HEK293T (cell line): ENCODE data around the gene DOCK3.
"Not testable (repeated sequence)": the region's sequence is repeated elsewhere in the genome, so short reads cannot be mapped to it uniquely, and the experiment has no call there.

Experiments used
- CTCF ChIA-PET: fragments of 350-600 bp; formaldehyde crosslinking; extraction: SDS; loops from one replicate; lab custom pipeline; 2021; ENCODE audit warnings: antibody characterized with exemption, inconsistent platforms; lab: Yijun Ruan, JAX
- POLR2A ChIA-PET: fragments of 350-600 bp; formaldehyde crosslinking; extraction: SDS; loops from one replicate; lab custom pipeline; 2020; ENCODE audit warnings: antibody characterized with exemption, inconsistent platforms; lab: Yijun Ruan, JAX
- DNase-seq: peaks from one replicate; pipeline ENCODE4 v3.0.0; 2012; ENCODE audit warnings: mixed read lengths; ENCODE audit errors: extremely low spot score
- ARNT ChIP-seq: fragments of 450-650 bp; IDR thresholded peaks from 2 replicates; pipeline ENCODE4 v1.6.1; 2017; ENCODE audit warnings: mild to moderate bottlenecking
- BHLHE40 ChIP-seq: fragments of 450-650 bp; IDR thresholded peaks from 2 replicates; pipeline ENCODE4 v1.6.1; 2016; ENCODE audit warnings: mild to moderate bottlenecking, moderate library complexity, borderline replicate concordance
- CTBP1 ChIP-seq: fragments of 450-650 bp; IDR thresholded peaks from 2 replicates; pipeline ENCODE4 v1.6.1; 2016; ENCODE audit warnings: borderline replicate concordance
- ELF4 ChIP-seq: fragments of 450-650 bp; IDR thresholded peaks from 2 replicates; pipeline ENCODE4 v1.6.1; 2017; ENCODE audit warnings: antibody characterized with exemption
- FOXA1 ChIP-seq: fragments of 450-650 bp; IDR thresholded peaks from 2 replicates; pipeline ENCODE4 v1.6.1; 2016; ENCODE audit warnings: mild to moderate bottlenecking
- FOXK2 ChIP-seq: fragments of 450-650 bp; IDR thresholded peaks from 2 replicates; pipeline ENCODE4 v1.6.1; 2016; ENCODE audit warnings: mild to moderate bottlenecking
- FOXM1 ChIP-seq: fragments of 450-650 bp; IDR thresholded peaks from 2 replicates; pipeline ENCODE4 v1.6.1; 2017; ENCODE audit warnings: mild to moderate bottlenecking, borderline replicate concordance
- HDGF ChIP-seq: fragments of 450-650 bp; IDR thresholded peaks from 2 replicates; pipeline ENCODE4 v1.6.1; 2017; ENCODE audit warnings: antibody characterized with exemption, borderline replicate concordance
- L3MBTL2 ChIP-seq: fragments of 450-650 bp; conservative IDR thresholded peaks from 2 replicates; pipeline ENCODE4 v1.6.1; 2016; ENCODE audit warnings: mild to moderate bottlenecking
- LEF1 ChIP-seq: fragments of 450-650 bp; IDR thresholded peaks from 2 replicates; pipeline ENCODE4 v1.6.1; 2017; ENCODE audit warnings: mild to moderate bottlenecking, borderline replicate concordance
- NFRKB ChIP-seq: fragments of 450-650 bp; IDR thresholded peaks from 2 replicates; pipeline ENCODE4 v1.6.1; 2016; ENCODE audit warnings: mild to moderate bottlenecking, moderate library complexity
- SP1 ChIP-seq: fragments of 450-650 bp; IDR thresholded peaks from 2 replicates; pipeline ENCODE4 v1.6.1; 2017
- SUZ12 ChIP-seq: fragments of 450-650 bp; IDR thresholded peaks from 2 replicates; pipeline ENCODE4 v1.6.1; 2016; ENCODE audit warnings: mild to moderate bottlenecking
- TARDBP ChIP-seq: fragments of 450-650 bp; IDR thresholded peaks from 2 replicates; pipeline ENCODE4 v1.6.1; 2016
- ZNF384 ChIP-seq: fragments of 450-650 bp; IDR thresholded peaks from 2 replicates; pipeline ENCODE4 v1.6.1; 2016
- TF ChIP-seq, protein P1 (sequence below): fragments of 450-650 bp; IDR thresholded peaks from 2 replicates; pipeline ENCODE4 v1.6.1; 2016

DOCK3 gene

GRCh38 chr3:50883755-50884154 lies 209.0 kb downstream of the DOCK3 start:
- no peak for TF ChIP-seq NFRKB
- TF ChIP-seq FOXA1, result no peak
- TF ChIP-seq ELF4, result no peak
- TF ChIP-seq ZNF384, result no peak
- no peak for TF ChIP-seq FOXK2
- TF ChIP-seq, protein P1, sequence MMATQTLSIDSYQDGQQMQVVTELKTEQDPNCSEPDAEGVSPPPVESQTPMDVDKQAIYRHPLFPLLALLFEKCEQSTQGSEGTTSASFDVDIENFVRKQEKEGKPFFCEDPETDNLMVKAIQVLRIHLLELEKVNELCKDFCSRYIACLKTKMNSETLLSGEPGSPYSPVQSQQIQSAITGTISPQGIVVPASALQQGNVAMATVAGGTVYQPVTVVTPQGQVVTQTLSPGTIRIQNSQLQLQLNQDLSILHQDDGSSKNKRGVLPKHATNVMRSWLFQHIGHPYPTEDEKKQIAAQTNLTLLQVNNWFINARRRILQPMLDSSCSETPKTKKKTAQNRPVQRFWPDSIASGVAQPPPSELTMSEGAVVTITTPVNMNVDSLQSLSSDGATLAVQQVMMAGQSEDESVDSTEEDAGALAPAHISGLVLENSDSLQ, result no peak
- no peak for TF ChIP-seq BHLHE40
- TF ChIP-seq FOXM1, result no peak
- TF ChIP-seq TARDBP, result no peak
- ChIA-PET CTCF (no interaction called here), POLR2A (no interaction called here)

DNA sequence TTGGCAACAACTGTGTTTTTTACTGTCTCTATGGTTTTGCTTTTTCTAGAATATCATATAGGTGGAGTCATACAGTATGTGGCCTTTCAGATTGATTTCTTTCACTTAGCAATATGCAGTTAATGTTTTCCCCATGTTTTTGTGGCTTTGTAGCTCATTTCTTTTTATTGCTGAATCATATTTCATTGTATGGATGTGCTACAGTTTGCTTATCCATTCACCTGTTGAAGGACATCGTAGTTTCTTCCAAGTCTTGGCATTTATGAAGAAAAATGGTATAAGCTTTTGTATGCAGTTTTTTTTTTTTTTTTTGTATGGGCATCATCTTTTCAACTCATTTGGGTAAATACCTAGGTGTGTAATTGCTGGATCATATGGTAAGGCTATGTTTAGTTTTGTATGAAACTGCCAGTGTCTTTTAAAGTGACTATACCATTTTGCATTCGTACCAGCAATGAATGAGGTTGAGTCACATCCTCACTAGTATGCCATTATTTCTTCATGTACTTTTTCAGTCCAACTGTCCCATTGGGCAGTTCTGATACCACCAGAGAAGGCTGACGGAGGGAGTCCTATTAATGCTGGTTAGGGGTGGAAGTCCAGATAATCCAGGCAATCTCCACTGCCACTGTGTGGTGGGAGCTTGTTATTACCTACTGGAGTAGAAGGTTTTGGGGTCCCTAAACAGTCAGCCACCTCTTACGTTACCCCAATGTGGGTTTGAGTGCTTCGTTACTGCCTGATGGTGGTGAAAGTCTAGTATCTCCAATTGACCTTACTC lies 210.5 kb downstream of the DOCK3 start:
- ChIA-PET POLR2A (no interaction called here), CTCF (interaction anchor here (0.6 to 1.7 kb wide), 2 partner anchors 11 to 68 kb away, joined by 4 to 5 read pairs; no protein-coding TSS in a partner anchor)
- TF ChIP-seq ZNF384 (no peak), BHLHE40 (no peak), NFRKB (no peak), FOXM1 (no peak), FOXA1 (no peak), SP1 (no peak), LEF1 (no peak), FOXK2 (no peak), TARDBP (no peak), SUZ12 (no peak), ARNT (no peak), HDGF (no peak), L3MBTL2 (no peak), CTBP1 (no peak), ELF4 (no peak)
- TF ChIP-seq, protein P1, result no peak
- DNase-seq, result no peak

More at GRCh38 chr3:50883755-50884154, 209.0 kb downstream of the DOCK3 start:
- DNase-seq, result no peak

DNA sequence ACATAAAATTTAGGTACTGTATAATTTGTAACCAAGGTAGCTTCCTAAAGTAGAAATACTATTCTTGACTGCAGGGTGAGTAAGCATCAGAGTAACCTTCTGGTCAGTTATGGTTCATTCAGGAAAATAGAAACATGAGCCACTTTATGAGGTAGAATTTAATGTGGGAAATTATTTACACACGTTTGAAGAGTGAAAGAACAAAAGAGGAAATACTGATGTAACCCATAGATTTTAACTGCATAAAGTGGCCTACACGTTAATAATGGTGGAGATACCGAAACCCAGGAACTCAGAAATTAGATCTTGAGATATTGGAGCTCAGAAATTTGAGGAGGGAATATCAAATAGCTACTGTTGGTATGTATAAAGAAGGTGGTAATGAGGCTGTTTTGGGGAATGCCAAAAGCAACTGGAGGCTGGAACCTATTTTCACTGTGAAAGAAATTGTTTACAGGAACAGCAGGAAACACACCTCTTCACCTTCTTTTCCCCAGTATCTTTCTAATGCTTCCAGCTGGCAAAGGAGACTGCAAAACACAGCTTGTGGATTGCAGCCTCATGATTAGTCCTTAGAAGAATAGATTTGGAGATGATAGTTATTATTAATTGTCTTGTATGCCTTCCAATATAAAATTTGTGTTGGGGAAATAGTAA lies 216.1 kb downstream of the DOCK3 start:
- ChIA-PET POLR2A (no interaction called here), CTCF (no interaction called here)
- TF ChIP-seq NFRKB (no peak), HDGF (no peak), FOXA1 (no peak), BHLHE40 (no peak), ELF4 (no peak), FOXM1 (no peak), TARDBP (no peak)
- TF ChIP-seq, protein P1, result no peak
- DNase-seq, result no peak

GRCh38 chr3:50901097-50901496 lies 226.4 kb downstream of the DOCK3 start:
- POLR2A ChIA-PET, result not testable (repeated sequence)

GRCh38 chr3:50912746-50913145 lies 238.0 kb downstream of the DOCK3 start:
- POLR2A ChIA-PET, result no interaction called here
- TF ChIP-seq FOXA1 (no peak), NFRKB (no peak), FOXK2 (no peak), FOXM1 (no peak), ZNF384 (no peak), SP1 (no peak), CTBP1 (no peak), HDGF (no peak), SUZ12 (no peak)
- TF ChIP-seq, protein P1, result no peak
- DNase-seq, result no peak
- CTCF ChIA-PET, result no interaction called here

More at GRCh38 chr3:50901097-50901496, 226.4 kb downstream of the DOCK3 start:
- DNase-seq, CTCF ChIA-PET: not testable (repeated sequence)

DNA sequence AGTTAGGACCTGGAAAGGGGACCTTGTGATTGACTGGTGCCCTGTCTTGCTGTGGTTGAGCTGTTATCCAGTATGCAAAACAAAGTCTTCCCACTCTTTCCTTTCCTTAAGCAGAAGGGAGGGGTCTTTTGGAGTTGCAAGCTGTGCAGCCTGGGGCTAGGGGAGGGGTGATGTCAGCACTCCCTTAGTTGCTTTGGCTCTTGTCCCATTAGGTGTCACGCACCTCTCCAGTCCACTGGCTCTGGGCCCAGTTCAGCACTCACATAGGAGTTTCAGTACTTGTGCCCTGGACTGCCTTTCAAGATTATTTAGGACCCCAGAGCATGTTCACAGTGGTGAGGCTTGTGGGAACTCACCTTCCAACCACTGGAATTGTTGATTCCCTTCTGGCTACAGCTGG lies 238.5 kb downstream of the DOCK3 start:
- no peak for DNase-seq
- POLR2A ChIA-PET, result no interaction called here
- CTCF ChIA-PET, result no interaction called here
- TF ChIP-seq TARDBP (no peak), FOXK2 (no peak), SUZ12 (no peak), SP1 (no peak)

- POLR2A ChIA-PET, DNase-seq, CTCF ChIA-PET: not testable (repeated sequence)
These were observed 247.3 kb downstream of the DOCK3 start for GRCh38 chr3:50922071-50922470.
